Astrocyte of the cerebellum (primary cell): ENCODE results near the gene SLC6A11.

Experiments
- DNase-seq: peaks from one replicate; pipeline ENCODE4 v3.0.0-alpha.2; 2011; ENCODE audit warnings: low read depth
- H3K4me3 ChIP-seq: 2 replicates; pipeline ENCODE4 v1.5.1; 2011; ENCODE audit warnings: mild to moderate bottlenecking, low read depth, low read length, moderate library complexity
- in situ Hi-C: cut with HindIII; loops from 2 replicates; pipeline ENCODE4 v1.10.0; 2017; ENCODE audit warnings: low sequenced_read_pairs
- TF ChIP-seq, protein P1 (sequence below): IDR thresholded peaks from 2 replicates; pipeline ENCODE4 v1.5.1; 2012; ENCODE audit warnings: low read length, low read depth, moderate library complexity, mild to moderate bottlenecking; ENCODE audit errors: missing control alignments

Gene SLC6A11

DNA sequence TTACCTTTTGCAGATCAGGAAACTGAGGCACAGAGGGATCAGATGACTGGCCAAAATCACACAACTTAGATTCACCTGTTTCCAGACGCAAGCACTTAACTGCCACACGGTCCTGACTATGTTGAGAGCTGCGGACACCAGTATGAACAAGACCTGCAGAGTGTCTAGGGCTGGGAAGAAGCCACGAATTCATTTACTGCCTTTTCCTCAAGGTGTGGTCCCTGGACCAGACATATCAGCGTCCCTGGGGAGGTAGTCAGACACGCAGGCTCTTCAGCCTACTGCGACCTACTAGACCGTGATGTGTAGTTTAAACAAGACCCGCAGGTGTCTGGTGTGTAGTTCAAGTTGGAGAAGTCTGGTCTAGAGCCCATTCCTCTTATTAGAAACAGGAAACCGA is 541 bp upstream of the SLC6A11 start:
- TF ChIP-seq, protein P1, sequence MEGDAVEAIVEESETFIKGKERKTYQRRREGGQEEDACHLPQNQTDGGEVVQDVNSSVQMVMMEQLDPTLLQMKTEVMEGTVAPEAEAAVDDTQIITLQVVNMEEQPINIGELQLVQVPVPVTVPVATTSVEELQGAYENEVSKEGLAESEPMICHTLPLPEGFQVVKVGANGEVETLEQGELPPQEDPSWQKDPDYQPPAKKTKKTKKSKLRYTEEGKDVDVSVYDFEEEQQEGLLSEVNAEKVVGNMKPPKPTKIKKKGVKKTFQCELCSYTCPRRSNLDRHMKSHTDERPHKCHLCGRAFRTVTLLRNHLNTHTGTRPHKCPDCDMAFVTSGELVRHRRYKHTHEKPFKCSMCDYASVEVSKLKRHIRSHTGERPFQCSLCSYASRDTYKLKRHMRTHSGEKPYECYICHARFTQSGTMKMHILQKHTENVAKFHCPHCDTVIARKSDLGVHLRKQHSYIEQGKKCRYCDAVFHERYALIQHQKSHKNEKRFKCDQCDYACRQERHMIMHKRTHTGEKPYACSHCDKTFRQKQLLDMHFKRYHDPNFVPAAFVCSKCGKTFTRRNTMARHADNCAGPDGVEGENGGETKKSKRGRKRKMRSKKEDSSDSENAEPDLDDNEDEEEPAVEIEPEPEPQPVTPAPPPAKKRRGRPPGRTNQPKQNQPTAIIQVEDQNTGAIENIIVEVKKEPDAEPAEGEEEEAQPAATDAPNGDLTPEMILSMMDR: no peak
- no peak overlapping the region for H3K4me3 ChIP-seq
- DNase-seq: no peak
- in situ Hi-C loops: no loop called here

DNA sequence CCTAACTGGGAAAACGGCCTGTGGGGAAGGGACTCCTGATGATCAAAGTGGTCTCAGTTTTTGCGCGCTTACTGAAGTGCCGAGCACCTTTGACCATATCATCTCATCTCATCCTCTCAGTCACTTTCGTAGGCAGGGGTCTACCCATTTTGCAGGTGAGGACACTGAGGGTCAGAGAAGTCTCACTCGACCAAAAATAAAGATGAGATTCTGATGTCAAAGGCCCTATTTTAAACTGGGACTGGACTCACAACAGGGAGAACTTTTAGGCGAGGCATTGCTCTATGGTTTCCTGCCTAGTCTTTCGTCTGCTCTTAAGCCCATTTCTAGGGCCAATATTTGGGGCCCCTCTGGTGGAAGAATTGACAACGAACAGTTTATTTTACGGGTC is 830 bp downstream of the SLC6A11 start:
- in situ Hi-C loops: no loop called here
- TF ChIP-seq, protein P1: no peak
- no peak overlapping the region for H3K4me3 ChIP-seq
- DNase-seq: no peak

DNA sequence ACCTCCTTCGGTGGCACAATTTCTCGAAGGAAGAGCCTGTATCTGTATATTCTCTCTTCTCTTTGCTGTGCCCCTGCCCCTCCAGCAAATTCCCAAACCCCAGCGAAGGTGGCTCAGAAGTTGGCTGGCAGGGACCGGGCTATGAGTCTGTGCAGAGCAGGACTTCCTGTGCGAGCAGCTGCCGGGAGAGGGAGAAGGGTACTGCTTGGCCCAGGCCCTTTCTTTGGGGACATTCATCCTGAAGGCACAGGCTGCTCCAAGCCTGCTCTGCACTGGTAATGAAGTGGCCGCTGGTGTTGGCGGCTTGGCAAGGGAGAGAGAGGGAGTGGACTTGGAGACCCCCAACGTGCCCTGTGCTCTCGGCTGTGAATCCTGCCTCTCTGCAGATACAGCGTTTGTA is 1.5 kb downstream of the SLC6A11 start:
- DNase-seq: no peak
- TF ChIP-seq, protein P1: no peak
- no peak overlapping the region for H3K4me3 ChIP-seq
- in situ Hi-C loops: no loop called here

DNA sequence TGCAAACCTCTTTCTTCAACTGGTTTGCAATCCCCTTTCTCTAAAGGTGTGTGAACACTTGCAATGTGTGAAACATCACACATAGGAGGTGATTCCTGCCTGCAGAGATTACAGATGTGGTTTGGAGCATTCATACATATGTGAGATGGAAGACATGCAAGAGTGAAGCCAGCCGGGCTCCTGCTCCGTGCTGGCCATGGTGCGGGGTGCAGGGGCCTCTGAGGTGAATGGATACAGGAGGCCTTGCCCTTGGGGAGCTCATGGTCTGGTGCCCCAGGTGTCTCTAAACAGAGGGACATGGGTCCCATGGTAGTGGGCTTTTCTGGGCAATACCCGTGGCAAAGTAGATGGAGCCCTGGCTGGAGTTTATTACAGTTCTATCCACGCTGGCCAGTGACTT is 6.0 kb downstream of the SLC6A11 start:
- TF ChIP-seq, protein P1: no peak
- no peak for DNase-seq
- H3K4me3 ChIP-seq: no peak overlapping the region
- in situ Hi-C loops: no loop called here

DNA sequence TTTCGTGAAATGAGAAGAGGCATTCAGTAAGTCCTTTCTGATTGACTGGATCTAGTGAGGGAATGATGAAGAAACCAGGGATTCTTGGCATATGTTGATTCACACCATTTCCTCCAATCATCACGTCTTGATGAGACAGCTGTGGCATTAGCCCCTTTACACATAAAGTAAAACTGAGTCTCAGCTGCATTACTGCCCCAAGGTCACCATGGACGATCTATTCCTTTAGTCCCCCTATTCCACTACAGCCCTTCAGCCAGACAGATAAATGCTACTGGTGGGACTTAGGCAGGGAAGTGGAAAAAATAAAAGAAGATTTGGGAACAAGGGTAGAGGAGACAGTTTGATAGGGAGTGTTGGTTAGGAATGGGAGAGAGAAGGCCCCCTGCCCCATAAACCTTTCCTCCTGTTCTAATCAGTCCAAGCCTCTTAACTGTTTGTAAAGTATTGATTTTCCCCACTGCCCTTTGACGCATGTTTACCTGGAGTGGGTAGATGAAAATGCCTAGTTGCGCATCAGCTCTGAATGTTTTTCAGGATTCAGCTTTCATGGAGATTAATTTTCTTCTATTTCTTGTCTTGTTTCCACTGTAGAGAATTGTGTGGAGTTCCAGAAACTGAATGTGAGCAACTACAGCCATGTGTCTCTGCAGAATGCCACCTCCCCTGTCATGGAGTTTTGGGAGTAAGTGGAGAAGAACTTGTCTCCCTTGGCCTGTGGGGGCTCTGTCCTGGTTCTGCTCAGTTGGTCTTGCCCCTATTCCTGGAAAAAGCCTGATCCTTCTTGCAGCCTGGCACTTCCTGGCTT is 6.9 kb downstream of the SLC6A11 start:
- TF ChIP-seq, protein P1: no peak
- in situ Hi-C loops: no loop called here

DNA sequence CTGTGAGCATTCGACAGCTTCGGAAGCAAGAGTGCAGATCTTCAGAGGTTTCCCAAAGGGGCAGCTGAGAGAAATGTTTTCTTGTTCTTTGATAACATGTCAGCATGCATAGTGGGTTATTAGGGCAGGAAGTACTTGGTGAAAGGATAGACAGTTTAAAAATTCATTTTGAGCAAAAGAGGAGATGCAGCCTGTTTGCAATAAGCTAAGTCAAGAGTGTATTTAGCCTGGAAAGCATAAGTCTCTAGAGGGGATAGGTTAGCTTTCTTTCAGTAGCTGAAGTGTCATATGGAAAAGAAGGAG is 7.4 kb downstream of the SLC6A11 start:
- in situ Hi-C loops: no loop called here
- H3K4me3 ChIP-seq: no peak overlapping the region
- TF ChIP-seq, protein P1: no peak
- DNase-seq: no peak

More for the DNA sequence above, 6.9 kb downstream of the SLC6A11 start:
- no peak for DNase-seq
- no peak overlapping the region for H3K4me3 ChIP-seq
